HG03097 (cell line): Measurements from ENCODE around the gene TSKS.

Experiments
- ATAC-seq: cut with Tn5 transposase; IDR thresholded peaks from one replicate; pipeline ENCODE4 v1.9.1; 2021; ENCODE audit not compliant: unreplicated experiment, low FRiP score

TSKS gene

DNA sequence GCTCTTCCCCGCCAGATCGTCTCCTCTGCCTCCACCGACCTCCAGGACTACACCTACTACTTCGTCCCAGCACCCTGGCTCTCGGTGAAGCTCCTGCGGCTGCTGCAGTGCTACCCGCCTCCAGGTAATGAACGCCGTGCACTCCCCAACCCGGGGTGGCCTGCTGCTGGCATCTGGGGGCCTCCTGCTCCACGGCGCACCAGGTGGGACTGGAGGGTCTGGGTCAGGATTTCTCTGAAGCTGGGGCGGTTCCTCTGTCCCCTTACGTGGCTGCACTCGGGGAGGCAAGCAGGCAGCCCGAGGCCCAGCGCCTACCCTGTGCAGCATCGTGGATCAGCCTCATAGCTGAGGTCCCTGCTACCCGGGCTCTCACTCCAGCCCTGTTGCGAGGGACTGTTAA lies 32.5 kb upstream of the TSKS start:
- ATAC-seq = no peak

DNA sequence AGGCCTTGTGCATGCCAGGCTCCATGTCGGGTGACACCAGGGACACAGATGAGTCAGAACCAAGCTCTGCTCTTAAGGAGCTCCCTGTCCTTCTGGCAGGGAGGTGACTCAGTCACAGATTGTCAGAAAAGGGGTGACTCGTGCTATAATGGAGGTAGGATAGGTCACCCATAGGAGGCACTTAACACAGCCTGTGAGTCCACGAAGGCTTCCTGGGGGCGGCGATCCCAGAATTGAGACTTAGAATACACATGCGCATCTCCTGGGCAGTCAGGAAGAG lies 30.4 kb upstream of the TSKS start:
- no peak for ATAC-seq

DNA sequence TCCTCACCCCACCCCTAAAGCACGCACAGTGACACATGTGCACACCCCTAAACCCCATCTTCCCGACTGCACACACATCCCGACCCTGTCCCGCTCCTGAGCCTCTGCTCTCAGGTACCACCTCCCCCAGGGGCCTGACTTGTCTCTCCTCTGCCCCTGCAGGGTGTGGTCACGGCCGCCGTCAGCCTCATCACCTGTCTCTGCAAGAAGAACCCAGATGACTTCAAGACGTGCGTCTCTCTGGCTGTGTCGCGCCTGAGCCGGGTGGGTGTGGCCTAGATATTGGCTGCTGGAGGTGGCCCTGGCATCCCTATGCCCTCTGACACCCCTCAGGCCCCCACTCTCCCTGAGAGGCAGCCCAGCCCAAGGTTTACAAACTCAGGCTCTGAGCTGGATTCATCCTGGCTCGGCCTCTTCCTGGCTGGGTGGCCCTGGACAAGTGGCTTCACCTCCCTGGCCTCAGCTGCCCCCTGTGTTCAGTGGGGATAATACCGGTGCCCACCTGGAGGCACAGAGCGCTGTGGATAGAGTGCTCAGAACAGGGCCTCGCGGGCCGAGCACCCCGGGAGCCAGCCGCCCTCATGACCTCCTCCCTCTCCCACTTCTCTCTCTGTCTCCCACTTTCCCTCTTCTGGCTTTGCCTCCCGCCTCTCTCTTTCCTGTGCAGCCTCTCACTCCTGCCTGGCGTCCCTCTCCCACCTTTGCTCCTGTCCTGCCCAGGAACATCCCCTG lies 29.9 kb upstream of the TSKS start:
- no peak for ATAC-seq

DNA sequence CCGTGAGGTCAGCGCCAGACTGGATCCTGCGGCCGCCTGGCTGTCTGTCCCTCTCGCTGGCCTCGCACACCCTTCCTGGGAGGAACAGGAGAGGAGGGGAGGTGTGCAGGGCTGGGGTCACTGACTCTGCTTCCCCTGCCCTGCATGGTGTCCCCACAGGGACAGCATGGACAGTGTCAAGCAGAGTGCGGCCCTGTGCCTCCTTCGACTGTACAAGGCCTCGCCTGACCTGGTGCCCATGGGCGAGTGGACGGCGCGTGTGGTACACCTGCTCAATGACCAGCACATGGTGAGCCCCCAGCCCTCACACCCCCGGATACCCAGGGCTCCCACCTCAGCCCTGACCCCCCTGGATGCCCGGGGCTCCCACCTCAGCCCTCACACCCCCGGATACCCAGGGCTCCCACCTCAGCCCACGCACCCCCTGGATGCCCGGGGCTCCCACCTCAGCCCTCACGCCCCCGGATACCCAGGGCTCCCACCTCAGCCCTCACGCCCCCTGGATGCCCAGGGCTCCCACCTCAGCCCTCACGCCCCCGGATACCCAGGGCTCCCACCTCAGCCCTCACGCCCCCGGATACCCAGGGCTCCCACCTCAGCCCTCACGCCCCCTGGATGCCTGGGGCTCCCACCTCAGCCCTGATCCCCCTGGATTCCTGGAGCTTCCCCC lies 28.8 kb upstream of the TSKS start:
- ATAC-seq = no peak

DNA sequence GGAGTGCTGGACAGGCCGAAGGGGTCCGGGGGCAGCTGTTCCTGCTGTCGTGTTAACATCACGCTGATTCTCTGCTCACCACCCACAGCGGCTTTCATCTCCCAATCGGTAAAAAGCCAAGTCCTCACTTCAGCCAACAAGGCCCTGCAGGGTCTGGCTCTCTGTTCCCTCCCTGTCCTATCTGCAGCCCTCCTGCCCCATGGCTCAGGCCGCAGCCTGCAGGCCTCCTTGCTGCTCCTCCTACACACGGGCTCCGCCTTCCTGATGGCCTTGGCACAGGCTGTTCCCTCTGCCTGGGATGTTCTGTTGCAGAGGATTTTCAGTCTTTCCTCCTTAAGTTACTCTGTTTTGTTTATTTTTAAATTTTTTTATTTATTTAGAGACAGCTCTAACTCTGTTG lies 27.8 kb upstream of the TSKS start:
- ATAC-seq = no peak

DNA sequence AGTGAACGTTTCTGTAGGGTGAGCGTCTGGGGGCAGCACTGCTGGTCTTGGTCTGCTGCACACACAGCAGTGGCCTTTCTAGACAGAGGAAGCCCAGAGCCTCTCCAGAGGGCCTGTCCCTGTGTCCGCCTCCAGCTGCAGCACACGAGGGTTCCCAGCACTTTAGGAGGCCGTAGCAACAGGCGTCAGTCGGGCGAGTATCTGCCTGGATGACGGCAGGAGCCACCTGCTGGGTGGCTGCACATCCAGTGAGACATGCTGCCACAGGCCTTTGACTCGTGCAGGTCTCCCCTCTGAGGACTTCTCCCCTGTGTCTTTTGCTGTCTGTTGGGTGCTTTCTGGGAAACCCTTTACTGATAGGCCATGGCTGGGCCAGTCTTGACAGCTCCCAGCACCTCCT lies 25.8 kb upstream of the TSKS start:
- no peak for ATAC-seq

DNA sequence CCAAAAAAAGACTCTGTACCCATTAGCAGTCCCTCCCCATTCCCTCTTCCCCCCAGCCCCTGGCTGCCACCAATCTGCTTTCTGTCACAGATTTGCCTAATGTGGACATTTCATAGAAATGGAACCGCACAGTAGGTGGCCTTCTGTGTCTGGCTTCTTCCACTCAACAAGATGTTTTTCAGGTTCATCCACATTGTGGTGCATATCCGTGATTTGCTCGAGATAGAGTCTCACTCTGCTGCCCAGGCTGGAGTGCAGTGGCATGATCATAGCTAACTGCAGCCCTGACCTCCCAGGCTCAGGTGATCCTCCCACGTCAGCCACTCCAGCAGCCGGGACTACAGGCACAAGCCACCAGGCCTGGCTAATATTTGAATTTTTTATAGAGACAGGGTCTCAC lies 24.6 kb upstream of the TSKS start:
- no peak for ATAC-seq

DNA sequence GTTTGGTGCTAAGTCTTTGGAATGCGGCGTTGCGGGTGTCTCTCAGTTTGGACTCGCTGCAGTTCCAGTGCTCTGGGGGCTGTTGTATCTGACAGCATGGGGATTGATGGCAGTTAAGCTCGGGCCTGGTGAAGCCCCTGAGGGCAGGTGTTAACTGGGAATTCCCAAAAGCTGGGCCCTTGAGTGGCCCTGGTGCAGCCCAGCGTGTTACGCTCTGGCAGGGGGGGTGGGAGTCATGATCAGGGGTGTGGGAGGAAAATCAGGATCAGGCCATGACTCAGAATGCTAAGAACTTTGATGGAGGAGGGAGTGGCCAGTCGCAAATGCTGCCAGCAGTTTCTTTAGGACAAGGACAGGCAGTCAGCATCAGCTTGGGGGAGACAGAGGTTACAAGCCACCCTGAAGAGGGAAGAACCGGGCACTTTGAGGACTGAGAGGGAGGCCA lies 23.3 kb upstream of the TSKS start:
- ATAC-seq = no peak

DNA sequence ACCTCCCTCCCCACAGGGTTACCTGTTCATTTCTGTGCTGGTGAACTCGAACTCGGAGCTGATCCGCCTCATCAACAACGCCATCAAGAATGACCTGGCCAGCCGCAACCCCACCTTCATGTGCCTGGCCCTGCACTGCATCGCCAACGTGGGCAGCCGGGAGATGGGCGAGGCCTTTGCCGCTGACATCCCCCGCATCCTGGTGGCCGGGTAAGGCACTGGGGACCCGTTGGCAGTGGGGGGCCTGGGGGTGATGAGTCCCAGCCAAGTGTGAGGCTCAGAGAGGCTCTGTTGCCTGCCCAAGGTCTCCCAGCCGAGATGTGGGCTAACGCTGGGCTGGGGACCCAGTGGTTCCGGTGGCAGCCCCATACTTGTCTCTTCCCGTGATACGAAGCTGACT lies 19.4 kb upstream of the TSKS start:
- no peak for ATAC-seq

DNA sequence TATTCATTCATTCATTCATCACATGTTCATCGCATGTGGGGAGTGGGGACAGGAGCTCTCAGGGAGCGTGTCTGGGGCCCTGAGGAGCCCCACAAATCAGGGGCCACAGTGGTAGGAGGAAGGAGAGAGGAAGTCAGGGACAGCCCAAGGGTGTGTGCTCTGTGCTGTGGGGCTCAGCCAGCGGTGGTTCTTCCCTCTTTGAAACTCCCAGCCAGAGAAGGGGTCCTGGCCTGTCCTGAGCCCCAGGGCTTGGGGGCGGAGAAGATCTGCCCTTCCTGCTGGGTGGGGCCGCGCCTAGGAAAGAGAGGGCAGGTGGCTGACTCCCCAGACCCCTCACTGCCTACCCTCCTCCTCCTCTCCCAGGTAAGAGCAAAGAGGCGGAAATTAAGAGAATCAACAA lies 18.3 kb upstream of the TSKS start:
- ATAC-seq = no peak

DNA sequence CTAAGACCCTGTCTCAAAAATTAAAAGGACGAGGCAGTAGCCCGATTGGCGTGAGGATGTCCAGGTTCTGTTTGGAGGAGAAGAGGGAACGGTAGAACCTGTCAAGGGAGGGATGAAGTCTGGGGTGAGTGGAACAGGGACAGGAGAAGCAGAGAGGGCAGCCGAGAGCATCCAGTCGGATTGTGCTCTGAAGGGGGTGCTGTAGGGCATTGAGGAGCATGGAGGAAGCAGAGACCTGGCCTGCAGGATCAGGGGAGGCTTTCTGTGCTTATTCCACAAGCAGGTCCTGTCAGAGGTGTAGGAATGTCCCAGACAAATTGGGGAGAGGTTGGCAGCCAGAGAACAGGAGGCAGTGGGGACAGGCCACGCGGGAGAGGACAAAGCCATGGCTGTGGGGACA lies 17.8 kb upstream of the TSKS start:
- no peak for ATAC-seq

DNA sequence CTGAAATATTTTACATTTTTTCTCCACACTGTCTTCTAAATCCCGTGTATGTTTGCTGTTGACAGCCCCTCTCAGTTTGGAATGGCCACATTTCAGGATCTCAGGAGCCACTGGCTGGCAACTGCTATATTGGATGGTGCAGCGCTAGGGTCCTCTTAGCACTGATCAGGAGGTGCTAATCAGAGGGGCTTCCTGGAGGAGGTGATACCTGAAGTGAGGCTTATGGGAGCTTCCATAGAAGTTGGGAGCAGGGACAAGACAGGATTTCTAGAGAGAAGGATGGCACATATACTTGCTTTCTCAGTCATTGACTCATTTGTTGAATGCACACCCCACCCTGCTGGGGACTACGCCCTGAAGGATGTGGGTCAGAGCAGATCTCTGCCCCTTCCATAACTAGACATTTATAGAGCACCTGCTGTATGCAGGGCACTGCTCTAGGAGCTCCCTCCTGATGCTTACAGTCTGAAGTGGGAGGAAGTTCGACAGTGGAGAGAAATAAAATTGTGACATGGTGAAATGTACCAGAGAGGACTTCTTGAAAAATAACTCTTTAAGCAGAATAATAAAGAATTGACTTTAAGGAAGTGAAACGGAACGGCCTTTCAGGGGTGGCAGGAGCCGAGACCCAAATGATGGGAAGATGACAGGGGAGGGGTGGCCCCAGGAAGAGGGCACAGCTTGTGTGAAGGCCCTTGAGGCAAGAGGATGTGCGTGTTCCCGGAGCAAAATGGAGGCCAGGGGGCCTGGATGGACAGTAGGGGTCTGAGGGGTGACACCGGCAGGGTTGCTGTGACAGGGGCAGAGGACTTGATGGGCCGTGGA lies 16.8 kb upstream of the TSKS start:
- no peak for ATAC-seq

DNA sequence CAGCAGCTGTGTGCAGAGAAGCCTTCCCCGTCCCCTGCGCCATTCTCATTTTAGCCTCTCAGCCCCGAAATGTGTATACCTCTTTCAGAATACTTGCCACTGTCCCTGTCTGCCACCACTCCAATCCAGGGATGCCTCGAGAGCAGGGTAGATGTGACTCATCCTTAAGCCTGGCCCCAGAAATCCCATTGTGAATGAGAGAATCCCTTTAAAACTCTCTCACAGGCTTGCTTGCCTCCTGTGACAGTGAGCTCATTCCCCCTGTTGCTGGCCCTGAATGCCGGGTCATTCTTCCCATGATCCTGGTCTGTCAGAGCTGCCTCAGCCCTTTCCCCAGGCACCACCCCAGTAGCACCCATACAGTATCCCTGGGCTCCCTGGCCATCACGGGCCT lies 13.3 kb upstream of the TSKS start:
- ATAC-seq = no peak

DNA sequence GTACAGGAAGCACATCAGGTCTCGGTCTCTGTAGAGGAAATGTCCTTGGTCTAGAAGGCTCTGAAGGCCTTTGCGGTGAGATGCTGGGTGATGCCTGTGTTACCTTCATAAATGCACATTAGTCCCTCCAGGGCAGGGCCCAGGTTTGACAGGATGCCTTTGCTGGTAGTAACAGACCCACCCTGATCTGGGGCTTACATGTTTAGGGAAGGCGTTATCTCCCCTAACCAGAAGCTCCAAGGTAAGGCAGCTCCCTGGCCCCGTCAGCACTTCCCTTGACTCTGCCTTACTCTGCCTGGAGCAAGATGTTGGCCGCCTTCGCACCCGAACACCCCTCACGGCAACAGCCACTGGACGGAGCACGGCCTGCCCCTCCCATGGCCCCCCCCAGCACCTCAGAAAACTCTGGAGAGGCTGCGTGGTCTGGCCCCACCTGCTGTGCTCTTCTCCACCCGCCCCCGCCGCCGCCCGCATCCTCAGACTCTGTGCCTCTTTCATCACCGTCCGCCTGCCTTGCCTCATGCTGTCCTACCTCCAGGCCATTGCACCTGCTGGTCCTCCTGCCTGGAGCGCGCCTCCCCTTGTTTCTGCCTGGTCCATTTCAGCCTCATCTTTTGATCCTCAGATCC lies 12.8 kb upstream of the TSKS start:
- ATAC-seq = no peak

DNA sequence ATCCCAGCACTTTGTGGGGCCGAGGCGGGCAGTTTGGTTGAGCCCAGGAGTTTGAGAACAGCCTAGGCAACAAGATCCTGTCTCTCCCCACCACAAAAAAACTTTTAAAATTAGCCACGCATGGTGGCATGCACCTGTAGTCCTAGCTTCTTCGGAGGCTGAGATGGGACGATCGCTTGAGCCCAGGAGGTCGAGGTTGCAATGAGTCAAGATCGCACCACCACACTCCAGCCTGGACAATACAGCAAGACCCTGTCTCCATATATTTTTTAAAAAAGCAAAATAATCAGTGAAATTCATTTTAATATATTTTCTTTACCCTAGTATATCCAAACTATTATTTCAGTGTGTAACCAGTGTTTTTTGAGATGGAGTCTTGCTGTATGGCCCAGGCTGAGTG lies 11.9 kb upstream of the TSKS start:
- no peak for ATAC-seq

DNA sequence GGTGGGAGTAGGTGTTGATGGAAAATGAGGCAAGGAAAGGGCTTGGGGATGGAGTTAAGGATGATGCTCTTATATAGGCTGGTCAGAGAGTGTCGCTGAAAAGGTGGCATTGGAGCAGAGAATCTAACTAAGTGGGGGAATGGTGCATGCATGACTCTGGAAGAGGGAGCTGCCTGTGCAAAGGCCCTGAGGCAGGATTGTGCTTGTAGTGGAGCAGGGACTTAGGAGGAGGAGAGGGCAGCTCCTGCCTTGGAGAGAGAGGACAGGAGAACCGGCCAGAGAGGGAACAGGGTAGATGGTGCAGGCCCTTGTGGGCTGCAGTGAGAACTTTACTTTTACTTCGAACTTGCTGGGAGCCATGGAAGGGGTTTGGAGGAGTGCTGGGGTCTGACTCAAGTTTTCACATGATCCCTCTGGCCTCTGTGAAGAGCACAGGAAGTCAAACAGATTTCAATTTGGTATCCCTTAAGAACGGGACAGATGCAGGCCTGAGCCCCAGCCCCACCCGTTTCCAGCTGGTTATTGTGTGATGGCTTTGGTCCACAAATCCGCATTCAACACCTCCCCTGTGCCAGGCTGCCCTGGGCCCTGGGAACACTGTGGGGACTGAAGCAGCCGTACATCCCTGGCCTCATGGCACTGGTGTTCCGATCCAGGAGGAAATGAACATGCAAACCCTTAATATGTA lies 10.7 kb upstream of the TSKS start:
- ATAC-seq = no peak

DNA sequence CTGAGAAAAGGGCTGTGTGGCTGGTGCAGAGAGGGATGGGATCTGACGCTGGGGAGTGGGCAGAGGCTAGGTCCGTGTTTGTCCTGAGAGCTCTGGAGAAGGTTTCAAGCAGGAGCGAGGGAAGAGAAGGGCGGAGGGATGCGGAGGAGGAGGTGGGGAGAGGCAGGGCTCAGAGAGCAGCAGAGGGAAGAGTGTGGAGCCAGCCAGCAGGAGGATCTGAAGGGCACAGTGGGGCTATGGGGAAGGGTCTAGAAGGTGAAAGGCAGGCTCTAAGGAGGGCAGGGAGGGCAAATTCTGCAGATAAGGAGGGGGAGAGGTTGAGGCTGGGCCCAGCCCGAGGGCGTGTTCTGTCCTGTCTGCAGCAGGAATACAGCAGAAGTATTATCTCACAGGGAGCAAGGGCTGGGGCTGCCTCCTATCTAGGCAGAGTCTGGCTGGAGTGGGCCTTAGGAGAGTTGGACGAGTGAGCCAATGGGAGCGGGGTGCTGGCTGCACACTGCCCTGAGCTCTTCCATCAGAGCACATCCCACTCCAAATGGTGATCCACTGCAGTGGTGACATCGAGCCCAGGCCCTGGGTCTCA lies 9.8 kb upstream of the TSKS start:
- no peak for ATAC-seq

DNA sequence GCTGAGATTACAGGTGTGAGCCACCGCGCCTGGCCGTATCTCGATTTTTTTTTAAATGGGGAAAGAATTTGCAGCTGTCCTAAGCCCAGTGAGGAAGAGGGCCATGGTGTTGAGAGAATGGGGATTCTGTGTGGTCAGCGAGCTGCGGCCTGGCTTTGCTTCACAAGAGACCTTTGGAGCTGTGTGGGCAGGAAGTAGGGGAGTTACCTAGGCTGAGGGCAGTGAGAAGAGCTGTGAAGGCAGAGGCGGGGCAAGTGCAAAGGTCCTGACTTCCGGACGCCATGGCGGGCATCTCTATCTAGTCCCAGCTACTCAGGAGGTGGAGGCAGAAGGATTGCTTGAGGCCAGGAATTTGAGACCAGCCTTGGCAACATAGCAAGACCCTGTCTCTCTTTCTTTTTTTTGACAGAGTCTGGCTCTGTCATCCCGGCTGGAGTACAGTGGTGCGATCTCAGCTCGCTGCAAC lies 8.6 kb upstream of the TSKS start:
- no peak for ATAC-seq

DNA sequence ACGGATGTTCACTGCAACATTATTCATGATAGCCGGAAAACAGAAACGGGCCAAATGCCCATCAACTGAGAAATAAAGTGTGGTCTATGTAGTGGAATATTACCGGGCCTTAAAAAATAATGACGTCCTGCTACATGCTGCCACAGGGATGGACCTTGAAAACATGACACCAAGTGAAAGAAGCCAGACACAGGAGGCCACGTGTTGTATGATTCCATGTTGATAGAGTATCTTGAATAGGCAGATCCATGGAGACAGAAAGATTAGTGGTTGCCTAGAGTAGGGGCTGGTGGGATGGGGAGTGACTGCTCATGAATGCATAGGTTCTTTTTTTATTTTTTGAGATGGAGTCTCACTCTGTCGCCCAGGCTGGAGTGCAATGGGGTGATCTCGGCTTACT lies 7.4 kb upstream of the TSKS start:
- ATAC-seq = no peak

DNA sequence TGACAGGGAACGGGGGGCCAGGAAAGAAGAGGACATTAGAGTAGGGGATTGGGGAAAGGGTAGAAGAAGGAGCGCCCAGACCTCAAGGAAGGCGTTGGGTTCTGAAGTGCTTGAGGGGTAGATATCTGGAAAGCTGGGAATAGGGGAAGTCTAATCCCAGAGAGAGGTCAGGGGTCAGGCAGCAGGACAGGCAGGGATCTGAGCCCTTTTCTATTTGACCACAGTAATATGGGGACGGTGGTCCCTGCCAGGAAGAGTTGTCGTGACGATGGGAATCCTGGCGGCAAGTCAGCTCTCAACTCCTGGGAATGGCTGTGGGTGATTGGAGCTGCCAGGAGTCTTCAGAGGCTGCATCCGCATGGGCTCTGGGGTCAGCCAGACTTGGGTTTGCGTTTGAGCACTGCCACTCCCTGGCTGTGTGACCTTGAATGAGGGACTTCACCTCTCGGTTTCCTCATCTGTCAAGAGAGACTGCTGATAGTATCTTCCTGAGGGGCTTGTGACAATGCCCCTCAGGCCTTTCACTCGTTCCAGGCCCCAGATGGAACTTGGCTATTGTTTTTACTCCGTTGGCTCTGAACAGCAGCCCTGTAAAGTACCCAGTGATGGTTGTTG lies 5.0 kb upstream of the TSKS start:
- no peak for ATAC-seq
